ENCODE data around the gene ZNF714. TPM values are rescaled to one million over a fixed set of nuclear protein-coding genes. Genes with fewer than 3 reads are reported as not detected.

Gene ZNF714
- total and polyA plus RNA-seq, 2 of the 8 experiments (the other 6 are each of a cell fraction or from before 2014, with no cell fraction given) = 16.4 to 74.2 TPM

DNA sequence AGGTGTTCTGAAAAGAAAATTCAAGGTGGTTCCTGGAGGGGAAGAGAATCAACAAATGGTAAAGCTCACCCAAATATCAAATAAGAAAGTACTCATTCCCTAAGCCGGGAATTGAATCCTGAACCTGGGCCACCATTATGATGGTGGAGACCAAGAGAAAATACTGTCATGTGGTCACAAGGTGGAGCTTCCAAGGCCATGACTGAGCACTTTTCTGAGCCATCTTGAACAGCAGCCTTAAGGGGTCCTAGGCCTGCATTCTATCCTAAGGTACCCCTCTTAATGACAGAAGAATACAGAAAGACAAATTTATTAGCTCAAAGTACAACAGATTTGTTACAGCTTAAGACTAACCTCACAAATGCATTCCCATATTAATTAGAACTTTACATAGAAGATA lies 69.5 kb downstream of the ZNF714 start (continued):
- TF ChIP-seq RFX5 (IDR thresholded peaks at IDR 0.05; ENCODE audit: borderline replicate concordance, low read depth, low read length) = no peak
